Measurements from ENCODE around the gene MRPL51.

- no peak for TF ChIP-seq EZH2phosphoT487 (IDR thresholded peaks at IDR 0.05; ENCODE audit: insufficient read depth, low read depth)
- no peak for TF ChIP-seq EZH2 (IDR thresholded peaks at IDR 0.05; ENCODE audit: insufficient read depth, poor library complexity, severe bottlenecking)
Observed at GRCh38 chr12:6458281-6459003, 34.6 kb downstream of the MRPL51 start.
